ENCODE results near the gene SLC35B2. TPM values are rescaled to one million over a fixed set of nuclear protein-coding genes. Genes with fewer than 3 reads are reported as not detected.

SLC35B2 gene
- total RNA-seq, 1 experiment from 2014 or later, result 28.9 TPM

- POLR2A ChIA-PET, result interaction anchor here (0.6 to 1.9 kb wide), 3 partner anchors 10 to 29 kb away, joined by 4 to 9 read pairs (median 6); partner anchors contain the start of genes HSP90AB1 and MYMX
- Mint-ChIP-seq H3K27ac (no peak overlapping the region), H3K4me1 (peaks cover 39% of the 10 kb centered on the region), H3K27me3 (ENCODE audit: low read depth) (no peaks in the 10 kb centered on the region), H3K9me3 (no peaks in the 10 kb centered on the region), H3K4me3 (no peak overlapping the region), H3K36me3 (peaks cover 39% of the 10 kb centered on the region)
- TF ChIP-seq, protein P1, sequence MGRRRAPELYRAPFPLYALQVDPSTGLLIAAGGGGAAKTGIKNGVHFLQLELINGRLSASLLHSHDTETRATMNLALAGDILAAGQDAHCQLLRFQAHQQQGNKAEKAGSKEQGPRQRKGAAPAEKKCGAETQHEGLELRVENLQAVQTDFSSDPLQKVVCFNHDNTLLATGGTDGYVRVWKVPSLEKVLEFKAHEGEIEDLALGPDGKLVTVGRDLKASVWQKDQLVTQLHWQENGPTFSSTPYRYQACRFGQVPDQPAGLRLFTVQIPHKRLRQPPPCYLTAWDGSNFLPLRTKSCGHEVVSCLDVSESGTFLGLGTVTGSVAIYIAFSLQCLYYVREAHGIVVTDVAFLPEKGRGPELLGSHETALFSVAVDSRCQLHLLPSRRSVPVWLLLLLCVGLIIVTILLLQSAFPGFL (CRISPR knock-in tag; IDR thresholded peaks at IDR 0.05; ENCODE audit: borderline replicate concordance), result no peak
- TF ChIP-seq, protein P2, sequence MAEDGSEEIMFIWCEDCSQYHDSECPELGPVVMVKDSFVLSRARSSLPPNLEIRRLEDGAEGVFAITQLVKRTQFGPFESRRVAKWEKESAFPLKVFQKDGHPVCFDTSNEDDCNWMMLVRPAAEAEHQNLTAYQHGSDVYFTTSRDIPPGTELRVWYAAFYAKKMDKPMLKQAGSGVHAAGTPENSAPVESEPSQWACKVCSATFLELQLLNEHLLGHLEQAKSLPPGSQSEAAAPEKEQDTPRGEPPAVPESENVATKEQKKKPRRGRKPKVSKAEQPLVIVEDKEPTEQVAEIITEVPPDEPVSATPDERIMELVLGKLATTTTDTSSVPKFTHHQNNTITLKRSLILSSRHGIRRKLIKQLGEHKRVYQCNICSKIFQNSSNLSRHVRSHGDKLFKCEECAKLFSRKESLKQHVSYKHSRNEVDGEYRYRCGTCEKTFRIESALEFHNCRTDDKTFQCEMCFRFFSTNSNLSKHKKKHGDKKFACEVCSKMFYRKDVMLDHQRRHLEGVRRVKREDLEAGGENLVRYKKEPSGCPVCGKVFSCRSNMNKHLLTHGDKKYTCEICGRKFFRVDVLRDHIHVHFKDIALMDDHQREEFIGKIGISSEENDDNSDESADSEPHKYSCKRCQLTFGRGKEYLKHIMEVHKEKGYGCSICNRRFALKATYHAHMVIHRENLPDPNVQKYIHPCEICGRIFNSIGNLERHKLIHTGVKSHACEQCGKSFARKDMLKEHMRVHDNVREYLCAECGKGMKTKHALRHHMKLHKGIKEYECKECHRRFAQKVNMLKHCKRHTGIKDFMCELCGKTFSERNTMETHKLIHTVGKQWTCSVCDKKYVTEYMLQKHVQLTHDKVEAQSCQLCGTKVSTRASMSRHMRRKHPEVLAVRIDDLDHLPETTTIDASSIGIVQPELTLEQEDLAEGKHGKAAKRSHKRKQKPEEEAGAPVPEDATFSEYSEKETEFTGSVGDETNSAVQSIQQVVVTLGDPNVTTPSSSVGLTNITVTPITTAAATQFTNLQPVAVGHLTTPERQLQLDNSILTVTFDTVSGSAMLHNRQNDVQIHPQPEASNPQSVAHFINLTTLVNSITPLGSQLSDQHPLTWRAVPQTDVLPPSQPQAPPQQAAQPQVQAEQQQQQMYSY (CRISPR knock-in tag; IDR thresholded peaks at IDR 0.05), result no peak
- TF ChIP-seq JUN (CRISPR knock-in tag; IDR thresholded peaks at IDR 0.05) (no peak), MLX (CRISPR knock-in tag; IDR thresholded peaks at IDR 0.05) (no peak), KAT7 (CRISPR knock-in tag; IDR thresholded peaks at IDR 0.05; ENCODE audit: borderline replicate concordance) (no peak), RELA (CRISPR knock-in tag; IDR thresholded peaks at IDR 0.05; ENCODE audit: borderline replicate concordance) (no peak), SMAD3 (CRISPR knock-in tag; IDR thresholded peaks at IDR 0.05; ENCODE audit: borderline replicate concordance) (no peak)
- TF ChIP-seq, protein P3, sequence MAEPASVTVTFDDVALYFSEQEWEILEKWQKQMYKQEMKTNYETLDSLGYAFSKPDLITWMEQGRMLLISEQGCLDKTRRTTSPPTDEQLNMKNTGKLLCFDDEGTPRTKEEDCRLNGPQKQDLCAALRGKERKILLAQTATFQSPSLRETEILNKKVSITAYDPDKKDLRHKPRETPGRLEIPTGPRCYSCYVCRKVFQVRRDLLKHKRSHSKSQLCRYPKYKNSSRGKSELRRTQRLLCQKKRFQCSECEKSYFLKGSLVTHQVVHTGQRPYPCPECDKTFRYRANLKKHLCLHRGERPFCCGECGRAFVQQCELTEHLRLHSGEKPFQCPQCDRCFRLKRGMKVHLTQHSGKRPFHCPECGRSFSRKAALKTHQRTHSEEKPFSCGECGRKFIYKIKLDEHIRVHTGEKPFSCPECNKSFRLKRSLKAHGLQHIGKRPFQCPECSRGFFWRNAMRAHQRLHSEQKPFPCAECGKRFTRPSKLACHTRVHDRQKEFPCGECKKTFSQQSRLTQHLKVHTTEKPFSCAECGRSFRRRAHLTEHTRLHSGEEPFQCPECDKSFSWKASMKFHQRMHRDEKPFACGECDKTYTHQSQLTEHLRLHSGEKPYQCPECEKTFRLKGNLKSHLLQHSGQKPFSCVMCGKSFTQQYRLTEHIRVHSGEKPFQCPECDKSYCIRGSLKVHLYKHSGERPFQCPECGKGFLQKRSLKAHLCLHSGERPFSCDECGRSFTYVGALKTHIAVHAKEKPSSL (CRISPR knock-in tag; conservative IDR thresholded peaks at IDR 0.05), result no peak
- TF ChIP-seq, protein P4, sequence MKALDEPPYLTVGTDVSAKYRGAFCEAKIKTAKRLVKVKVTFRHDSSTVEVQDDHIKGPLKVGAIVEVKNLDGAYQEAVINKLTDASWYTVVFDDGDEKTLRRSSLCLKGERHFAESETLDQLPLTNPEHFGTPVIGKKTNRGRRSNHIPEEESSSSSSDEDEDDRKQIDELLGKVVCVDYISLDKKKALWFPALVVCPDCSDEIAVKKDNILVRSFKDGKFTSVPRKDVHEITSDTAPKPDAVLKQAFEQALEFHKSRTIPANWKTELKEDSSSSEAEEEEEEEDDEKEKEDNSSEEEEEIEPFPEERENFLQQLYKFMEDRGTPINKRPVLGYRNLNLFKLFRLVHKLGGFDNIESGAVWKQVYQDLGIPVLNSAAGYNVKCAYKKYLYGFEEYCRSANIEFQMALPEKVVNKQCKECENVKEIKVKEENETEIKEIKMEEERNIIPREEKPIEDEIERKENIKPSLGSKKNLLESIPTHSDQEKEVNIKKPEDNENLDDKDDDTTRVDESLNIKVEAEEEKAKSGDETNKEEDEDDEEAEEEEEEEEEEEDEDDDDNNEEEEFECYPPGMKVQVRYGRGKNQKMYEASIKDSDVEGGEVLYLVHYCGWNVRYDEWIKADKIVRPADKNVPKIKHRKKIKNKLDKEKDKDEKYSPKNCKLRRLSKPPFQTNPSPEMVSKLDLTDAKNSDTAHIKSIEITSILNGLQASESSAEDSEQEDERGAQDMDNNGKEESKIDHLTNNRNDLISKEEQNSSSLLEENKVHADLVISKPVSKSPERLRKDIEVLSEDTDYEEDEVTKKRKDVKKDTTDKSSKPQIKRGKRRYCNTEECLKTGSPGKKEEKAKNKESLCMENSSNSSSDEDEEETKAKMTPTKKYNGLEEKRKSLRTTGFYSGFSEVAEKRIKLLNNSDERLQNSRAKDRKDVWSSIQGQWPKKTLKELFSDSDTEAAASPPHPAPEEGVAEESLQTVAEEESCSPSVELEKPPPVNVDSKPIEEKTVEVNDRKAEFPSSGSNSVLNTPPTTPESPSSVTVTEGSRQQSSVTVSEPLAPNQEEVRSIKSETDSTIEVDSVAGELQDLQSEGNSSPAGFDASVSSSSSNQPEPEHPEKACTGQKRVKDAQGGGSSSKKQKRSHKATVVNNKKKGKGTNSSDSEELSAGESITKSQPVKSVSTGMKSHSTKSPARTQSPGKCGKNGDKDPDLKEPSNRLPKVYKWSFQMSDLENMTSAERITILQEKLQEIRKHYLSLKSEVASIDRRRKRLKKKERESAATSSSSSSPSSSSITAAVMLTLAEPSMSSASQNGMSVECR (CRISPR knock-in tag; IDR thresholded peaks at IDR 0.05; ENCODE audit: borderline replicate concordance), result no peak
- ATAC-seq (no peak; the same call in 1 of the 2 replicates), DNase-seq (ENCODE audit: low spot score) (no peak)
- CTCF ChIA-PET, result interaction anchor here (0.9 to 10.7 kb wide), 8 partner anchors 8 to 165 kb away, joined by 3 to 174 read pairs (median 5); partner anchors contain the start of gene SLC35B2
Measured at GRCh38 chr6:44227148-44227793, 30.1 kb downstream of the SLC35B2 start.
